ENCODE data around the gene ADAMTS5. TPM values are rescaled to one million over a fixed set of nuclear protein-coding genes. Genes with fewer than 3 reads are reported as not detected.

Gene ADAMTS5
- total and polyA plus RNA-seq, 2 experiments from 2014 or later: 0.21 TPM; not detected in 1

DNA sequence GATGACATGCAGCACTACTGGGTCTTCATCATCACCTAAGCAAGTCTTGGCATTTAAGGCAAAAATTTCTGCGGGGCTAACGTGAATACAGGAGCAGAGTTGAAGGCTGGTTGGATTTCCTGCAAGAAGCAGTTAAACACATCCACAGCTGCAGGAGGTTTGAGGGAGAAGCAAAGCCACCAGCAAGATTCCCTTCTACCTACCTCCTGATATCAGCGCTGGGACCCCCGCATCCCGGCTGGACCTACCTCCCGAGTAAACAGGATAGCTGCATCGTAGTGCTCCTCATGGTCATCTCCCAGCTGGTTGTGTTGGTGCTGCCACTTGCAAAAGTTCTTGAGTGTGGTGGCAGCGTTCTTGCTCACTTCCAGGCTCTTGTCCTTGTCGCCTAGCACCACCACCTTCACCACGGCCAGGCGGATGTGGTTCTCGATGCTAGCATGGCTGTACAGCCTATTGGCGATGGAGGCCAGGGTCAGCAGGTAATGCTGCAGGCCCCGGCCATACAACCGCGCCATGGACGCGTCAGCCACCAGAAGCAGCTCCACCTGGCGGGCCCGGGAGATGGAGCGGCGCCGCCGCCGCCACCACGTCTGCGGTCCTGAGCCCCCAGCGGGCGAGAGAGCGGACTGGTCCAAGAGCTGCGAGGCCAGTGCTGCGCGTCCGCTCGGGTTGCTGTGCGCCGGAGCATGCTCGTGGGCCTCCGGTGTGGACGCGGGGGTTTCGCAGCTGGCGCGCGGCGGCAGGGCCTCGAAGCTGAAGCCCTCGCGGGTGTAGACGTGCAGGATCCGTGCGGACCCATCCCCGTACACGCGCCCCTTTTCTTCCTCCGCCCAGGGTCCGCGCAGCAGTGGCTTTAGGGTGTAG is 1.6 kb downstream of the ADAMTS5 start:
- H3K36me3 ChIP-seq: no peaks in the 10 kb centered on the region
- DNase-seq (ENCODE audit: low read depth in 1 of 2, low spot score in 1 of 2): peak; percentile 41 to 56
- peaks cover 69% of the 10 kb centered on the region for H3K27me3 ChIP-seq
- H3K4me3 ChIP-seq: peak overlapping the region; percentile 60
- H3K9me3 ChIP-seq (ENCODE audit: low read depth): no peaks in the 10 kb centered on the region
- TF ChIP-seq, protein P1, sequence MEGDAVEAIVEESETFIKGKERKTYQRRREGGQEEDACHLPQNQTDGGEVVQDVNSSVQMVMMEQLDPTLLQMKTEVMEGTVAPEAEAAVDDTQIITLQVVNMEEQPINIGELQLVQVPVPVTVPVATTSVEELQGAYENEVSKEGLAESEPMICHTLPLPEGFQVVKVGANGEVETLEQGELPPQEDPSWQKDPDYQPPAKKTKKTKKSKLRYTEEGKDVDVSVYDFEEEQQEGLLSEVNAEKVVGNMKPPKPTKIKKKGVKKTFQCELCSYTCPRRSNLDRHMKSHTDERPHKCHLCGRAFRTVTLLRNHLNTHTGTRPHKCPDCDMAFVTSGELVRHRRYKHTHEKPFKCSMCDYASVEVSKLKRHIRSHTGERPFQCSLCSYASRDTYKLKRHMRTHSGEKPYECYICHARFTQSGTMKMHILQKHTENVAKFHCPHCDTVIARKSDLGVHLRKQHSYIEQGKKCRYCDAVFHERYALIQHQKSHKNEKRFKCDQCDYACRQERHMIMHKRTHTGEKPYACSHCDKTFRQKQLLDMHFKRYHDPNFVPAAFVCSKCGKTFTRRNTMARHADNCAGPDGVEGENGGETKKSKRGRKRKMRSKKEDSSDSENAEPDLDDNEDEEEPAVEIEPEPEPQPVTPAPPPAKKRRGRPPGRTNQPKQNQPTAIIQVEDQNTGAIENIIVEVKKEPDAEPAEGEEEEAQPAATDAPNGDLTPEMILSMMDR (IDR thresholded peaks at IDR 0.05; ENCODE audit: low read depth, low read length): peak; percentile 40
- H3K27ac ChIP-seq: no peak overlapping the region
- no peaks in the 10 kb centered on the region for H3K4me1 ChIP-seq (ENCODE audit: low read depth)

DNA sequence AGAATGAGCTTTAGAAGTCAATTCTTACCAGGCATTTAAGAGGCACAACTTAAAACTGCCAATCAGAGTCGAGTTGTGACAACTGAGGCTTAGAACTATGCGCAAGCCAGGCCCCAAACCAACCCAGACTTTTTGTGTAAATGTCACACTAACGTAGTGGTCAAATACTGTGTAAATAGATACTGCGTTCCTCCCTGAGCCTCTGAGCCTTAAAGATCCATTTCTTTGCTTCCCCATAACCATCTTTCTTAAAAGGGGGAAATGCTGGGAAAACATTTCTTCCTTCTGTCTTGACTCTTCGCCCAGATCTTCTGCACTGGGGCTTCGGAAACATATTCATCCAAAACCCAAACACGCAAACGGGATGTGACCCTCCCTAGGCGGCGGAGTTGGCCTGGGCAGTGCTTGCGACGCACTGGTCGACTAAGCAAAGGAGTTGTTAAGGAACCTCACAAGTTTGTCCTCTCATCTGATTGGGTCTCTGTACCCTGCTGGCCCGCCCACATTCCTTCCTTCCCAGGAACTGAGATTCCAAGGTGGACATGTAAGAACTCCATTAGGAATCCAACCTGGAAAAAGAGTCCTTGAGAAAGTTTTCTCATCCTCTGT is 2.6 kb downstream of the ADAMTS5 start:
- H3K27ac ChIP-seq: no peak overlapping the region
- H3K36me3 ChIP-seq: no peaks in the 10 kb centered on the region
- TF ChIP-seq, protein P1 (IDR thresholded peaks at IDR 0.05; ENCODE audit: low read depth, low read length): no peak
- H3K9me3 ChIP-seq (ENCODE audit: low read depth): no peaks in the 10 kb centered on the region
- H3K4me1 ChIP-seq (ENCODE audit: low read depth): no peaks in the 10 kb centered on the region
- peak in 1 of 2 donors; percentile 42 for DNase-seq (ENCODE audit: low read depth in 1 of 2, low spot score in 1 of 2)
- peaks cover 59% of the 10 kb centered on the region for H3K27me3 ChIP-seq
- no peak overlapping the region for H3K4me3 ChIP-seq

DNA sequence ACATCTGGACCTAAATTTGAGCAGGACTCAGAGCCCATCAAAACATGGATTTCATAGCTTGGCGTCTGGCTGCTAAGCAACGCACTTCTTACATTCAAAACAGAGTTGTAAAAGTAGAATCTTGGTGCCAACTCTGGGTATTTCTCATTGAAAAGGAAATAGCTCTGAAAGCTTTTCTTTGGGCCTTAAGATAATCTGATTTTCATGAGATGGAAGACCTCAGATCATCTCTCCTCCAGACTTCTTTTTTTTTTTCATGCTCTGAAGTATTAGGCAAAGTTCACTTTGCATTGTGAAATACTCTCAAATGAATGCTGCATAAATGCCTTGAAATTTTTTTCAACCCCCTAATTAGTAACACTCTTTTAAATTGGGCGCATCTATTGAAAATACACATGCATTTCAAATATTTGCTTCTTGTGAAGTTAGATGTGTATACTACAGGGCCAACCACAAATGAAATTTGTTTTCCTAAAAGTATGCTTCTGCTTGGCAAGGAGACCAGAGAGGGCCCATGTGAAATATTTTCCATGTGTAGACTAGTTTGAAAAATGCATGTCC is 4.2 kb downstream of the ADAMTS5 start:
- no peaks in the 10 kb centered on the region for H3K4me1 ChIP-seq (ENCODE audit: low read depth)
- no peak overlapping the region for H3K4me3 ChIP-seq
- peak in 1 of 2 donors; percentile 35 for DNase-seq (ENCODE audit: low read depth in 1 of 2, low spot score in 1 of 2)
- H3K9me3 ChIP-seq (ENCODE audit: low read depth): no peaks in the 10 kb centered on the region
- no peaks in the 10 kb centered on the region for H3K36me3 ChIP-seq
- H3K27me3 ChIP-seq: peaks cover 44% of the 10 kb centered on the region
- H3K27ac ChIP-seq: no peak overlapping the region
- TF ChIP-seq, protein P1 (IDR thresholded peaks at IDR 0.05; ENCODE audit: low read depth, low read length): no peak

DNA sequence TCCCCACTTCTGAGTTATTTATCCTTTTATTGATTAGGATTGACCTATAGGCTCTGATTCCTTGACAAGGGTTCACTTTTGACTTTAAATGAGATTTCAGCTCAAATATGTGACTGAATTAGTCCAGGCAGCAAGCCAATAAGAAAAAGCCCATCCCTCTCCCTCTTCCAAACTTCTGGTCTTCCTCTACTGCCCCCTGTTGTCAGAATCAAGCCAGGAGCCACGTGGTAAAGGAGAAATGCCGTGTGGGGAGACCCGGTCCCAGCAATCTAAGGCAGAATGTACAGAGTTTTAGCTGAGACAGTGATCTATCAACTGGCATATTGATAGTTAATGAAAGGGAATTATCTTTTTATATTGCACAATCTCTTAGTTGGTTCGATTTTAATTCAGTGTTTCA is 5.2 kb downstream of the ADAMTS5 start:
- no peaks in the 10 kb centered on the region for H3K4me1 ChIP-seq (ENCODE audit: low read depth)
- no peak overlapping the region for H3K27ac ChIP-seq
- TF ChIP-seq, protein P1 (IDR thresholded peaks at IDR 0.05; ENCODE audit: low read depth, low read length): peak; percentile 16
- H3K36me3 ChIP-seq: no peaks in the 10 kb centered on the region
- H3K4me3 ChIP-seq: no peak overlapping the region
- H3K9me3 ChIP-seq (ENCODE audit: low read depth): no peaks in the 10 kb centered on the region
- DNase-seq (ENCODE audit: low read depth in 1 of 2, low spot score in 1 of 2): no peak
- peaks cover 34% of the 10 kb centered on the region for H3K27me3 ChIP-seq

DNA sequence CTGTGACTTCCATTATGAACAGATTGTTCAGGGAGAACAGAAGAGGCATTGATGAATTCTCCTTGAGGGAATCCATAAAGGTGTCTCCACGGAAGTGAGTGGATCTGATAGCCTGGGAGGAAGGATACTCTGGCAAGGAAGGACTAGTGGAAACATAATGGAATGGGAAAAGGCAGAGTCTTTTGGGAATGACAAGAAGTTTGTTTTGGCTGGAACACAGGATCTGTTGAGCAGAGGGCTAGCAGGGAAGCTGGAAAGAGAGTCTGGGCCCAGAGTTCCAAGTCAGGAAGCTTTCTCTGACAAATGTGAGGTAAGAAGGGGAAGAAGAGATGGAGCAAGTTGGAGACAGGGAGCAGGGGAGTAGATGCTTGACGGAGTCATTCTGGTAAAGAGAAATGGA is 8.1 kb downstream of the ADAMTS5 start:
- Histone ChIP-seq H3K27ac (no peak overlapping the region), H3K4me1 (ENCODE audit: low read depth) (no peaks in the 10 kb centered on the region), H3K27me3 (peaks cover 4% of the 10 kb centered on the region), H3K36me3 (no peaks in the 10 kb centered on the region), H3K4me3 (no peak overlapping the region), H3K9me3 (ENCODE audit: low read depth) (no peaks in the 10 kb centered on the region)
- TF ChIP-seq, protein P1 (IDR thresholded peaks at IDR 0.05; ENCODE audit: low read depth, low read length): no peak
- no peak for DNase-seq (ENCODE audit: low read depth in 1 of 2, low spot score in 1 of 2)
